Hematopoietic multipotent progenitor cell treated with erythropoietin and hydrocortisone succinate and interleukin-3 and kit ligand, for 4 days (in vitro differentiated cells): ENCODE results near the gene GRIN2A.

ENCODE experiments used
- DNase-seq: peaks from one replicate; pipeline ENCODE4 v3.0.0-alpha.2; 2015

Gene GRIN2A

GRCh38 chr16:10031473-10031872 is 150.8 kb downstream of the GRIN2A start:
- no peak for DNase-seq

- DNase-seq, result no peak
These were observed 153.6 kb downstream of the GRIN2A start for GRCh38 chr16:10028644-10029043.

GRCh38 chr16:10027553-10027952 is 154.7 kb downstream of the GRIN2A start:
- no peak for DNase-seq

GRCh38 chr16:10026593-10026992 is 155.6 kb downstream of the GRIN2A start:
- no peak for DNase-seq

- no peak for DNase-seq
These were observed 160.1 kb downstream of the GRIN2A start for GRCh38 chr16:10022098-10022497.

- no peak for DNase-seq
These were observed 161.4 kb downstream of the GRIN2A start for GRCh38 chr16:10020866-10021265.

- DNase-seq, result no peak
These were observed 165.5 kb downstream of the GRIN2A start for GRCh38 chr16:10016752-10017151.

GRCh38 chr16:10015397-10015796 is 166.8 kb downstream of the GRIN2A start:
- no peak for DNase-seq

GRCh38 chr16:10013774-10014173 is 168.5 kb downstream of the GRIN2A start:
- no peak for DNase-seq

- no peak for DNase-seq
These were observed 168.9 kb downstream of the GRIN2A start for GRCh38 chr16:10013364-10013763.

- no peak for DNase-seq
These were observed 172.5 kb downstream of the GRIN2A start for GRCh38 chr16:10009684-10010083.

- no peak for DNase-seq
These were observed 178.7 kb downstream of the GRIN2A start for GRCh38 chr16:10003486-10003885.

GRCh38 chr16:10001258-10001775 is 180.9 kb downstream of the GRIN2A start:
- DNase-seq, result no peak

GRCh38 chr16:9996221-9996620 is 186.0 kb downstream of the GRIN2A start:
- DNase-seq, result no peak

- no peak for DNase-seq
These were observed 189.8 kb downstream of the GRIN2A start for GRCh38 chr16:9992441-9992840.

GRCh38 chr16:9980981-9981380 is 201.2 kb downstream of the GRIN2A start:
- DNase-seq, result no peak

- DNase-seq, result no peak
These were observed 204.0 kb downstream of the GRIN2A start for GRCh38 chr16:9978160-9978725.

- no peak for DNase-seq
These were observed 204.8 kb downstream of the GRIN2A start for GRCh38 chr16:9977333-9977897.

- DNase-seq, result no peak
These were observed 205.6 kb downstream of the GRIN2A start for GRCh38 chr16:9976601-9977000.

GRCh38 chr16:9971907-9972306 is 210.3 kb downstream of the GRIN2A start:
- DNase-seq, result no peak

GRCh38 chr16:9970796-9971195 is 211.4 kb downstream of the GRIN2A start:
- no peak for DNase-seq

GRCh38 chr16:9970244-9970643 is 212.0 kb downstream of the GRIN2A start:
- no peak for DNase-seq

- no peak for DNase-seq
These were observed 212.6 kb downstream of the GRIN2A start for GRCh38 chr16:9969580-9969979.

- DNase-seq, result no peak
These were observed 215.6 kb downstream of the GRIN2A start for GRCh38 chr16:9966569-9967157.

- no peak for DNase-seq
These were observed 217.1 kb downstream of the GRIN2A start for GRCh38 chr16:9965079-9965478.
